Upper lobe of right lung (tissue), 1 donor: ENCODE results near the gene GPR101. TPM values are rescaled to one million over a fixed set of nuclear protein-coding genes. Genes with fewer than 3 reads are reported as not detected.

Experiments
- ATAC-seq: fragments of 200-7000 bp; cut with Tn5 transposase; one replicate; pipeline ENCODE4 v1.9.1; 2020; ENCODE audit warnings: mild to moderate bottlenecking, moderate library complexity
- DNase-seq: peaks from one replicate; pipeline ENCODE4 v3.0.0-alpha.2; 2020
- H3K27ac ChIP-seq: fragments of 200-600 bp; one replicate; pipeline ENCODE4 v1.8.0; 2022
- H3K27me3 ChIP-seq: fragments of 200-600 bp; one replicate; pipeline ENCODE4 v1.8.0; 2022; ENCODE audit warnings: mild to moderate bottlenecking
- H3K36me3 ChIP-seq: fragments of 200-600 bp; one replicate; pipeline ENCODE4 v1.8.0; 2022
- H3K4me1 ChIP-seq: fragments of 200-600 bp; one replicate; pipeline ENCODE4 v1.8.0; 2022
- H3K4me3 ChIP-seq: fragments of 200-600 bp; one replicate; pipeline ENCODE4 v1.8.0; 2022; ENCODE audit warnings: mild to moderate bottlenecking
- H3K9me3 ChIP-seq: fragments of 200-600 bp; one replicate; pipeline ENCODE4 v1.8.0; 2022
- intact Hi-C: fragments of 100-400 bp; cut with DNase I; formaldehyde crosslinking; loops from one replicate; pipeline ENCODE4 v1.11.0; 2022
- total RNA-seq: library from RNA; stranded (reverse); fragmentation: NEBNext Ultra II Directional; extraction: Animal tissue kit (Norgen Biotek cat#: 25700); gene quantifications from one replicate; pipeline ENCODE4 v1.2.1, GENCODE V29; 2021
- TF ChIP-seq, protein P1 (sequence below): fragments of 200-600 bp; IDR thresholded peaks from one replicate; pipeline ENCODE4 v1.8.0; 2022; ENCODE audit warnings: antibody characterized with exemption
- donor health status: DM: no; HTN: yes; CAD: no; lungs with severe emphysema.

GPR101 gene
- total RNA-seq, 1 donor from 2014 or later = not detected

DNA sequence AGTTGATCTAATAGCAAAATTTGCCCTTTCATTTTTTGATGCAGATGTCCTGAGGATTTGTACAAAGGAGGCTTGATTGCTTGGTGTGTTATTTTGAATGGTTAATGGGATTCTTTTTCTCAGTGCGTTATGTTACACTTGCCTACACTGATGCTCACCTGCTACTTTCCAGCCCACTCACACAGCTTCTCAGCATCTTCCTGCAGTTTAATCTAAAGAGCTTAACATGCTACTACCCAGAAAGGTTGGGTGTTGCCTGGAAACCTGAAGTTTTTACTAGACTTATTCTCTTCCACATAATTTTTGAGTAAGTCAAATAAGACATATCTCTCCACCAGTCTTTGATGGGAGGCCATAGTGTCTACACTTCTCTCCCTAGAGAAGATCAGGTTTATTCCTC is 9.9 kb upstream of the GPR101 start:
- intact Hi-C loops = no loop called here
- no peaks in the 10 kb centered on the region for H3K4me1 ChIP-seq
- ATAC-seq = no peak
- TF ChIP-seq, protein P1, sequence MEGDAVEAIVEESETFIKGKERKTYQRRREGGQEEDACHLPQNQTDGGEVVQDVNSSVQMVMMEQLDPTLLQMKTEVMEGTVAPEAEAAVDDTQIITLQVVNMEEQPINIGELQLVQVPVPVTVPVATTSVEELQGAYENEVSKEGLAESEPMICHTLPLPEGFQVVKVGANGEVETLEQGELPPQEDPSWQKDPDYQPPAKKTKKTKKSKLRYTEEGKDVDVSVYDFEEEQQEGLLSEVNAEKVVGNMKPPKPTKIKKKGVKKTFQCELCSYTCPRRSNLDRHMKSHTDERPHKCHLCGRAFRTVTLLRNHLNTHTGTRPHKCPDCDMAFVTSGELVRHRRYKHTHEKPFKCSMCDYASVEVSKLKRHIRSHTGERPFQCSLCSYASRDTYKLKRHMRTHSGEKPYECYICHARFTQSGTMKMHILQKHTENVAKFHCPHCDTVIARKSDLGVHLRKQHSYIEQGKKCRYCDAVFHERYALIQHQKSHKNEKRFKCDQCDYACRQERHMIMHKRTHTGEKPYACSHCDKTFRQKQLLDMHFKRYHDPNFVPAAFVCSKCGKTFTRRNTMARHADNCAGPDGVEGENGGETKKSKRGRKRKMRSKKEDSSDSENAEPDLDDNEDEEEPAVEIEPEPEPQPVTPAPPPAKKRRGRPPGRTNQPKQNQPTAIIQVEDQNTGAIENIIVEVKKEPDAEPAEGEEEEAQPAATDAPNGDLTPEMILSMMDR = no peak
- no peaks in the 10 kb centered on the region for H3K36me3 ChIP-seq
- no peak overlapping the region for H3K27ac ChIP-seq
- H3K9me3 ChIP-seq = no peaks in the 10 kb centered on the region
- H3K27me3 ChIP-seq = no peaks in the 10 kb centered on the region
- H3K4me3 ChIP-seq = no peak overlapping the region
- DNase-seq = no peak

DNA sequence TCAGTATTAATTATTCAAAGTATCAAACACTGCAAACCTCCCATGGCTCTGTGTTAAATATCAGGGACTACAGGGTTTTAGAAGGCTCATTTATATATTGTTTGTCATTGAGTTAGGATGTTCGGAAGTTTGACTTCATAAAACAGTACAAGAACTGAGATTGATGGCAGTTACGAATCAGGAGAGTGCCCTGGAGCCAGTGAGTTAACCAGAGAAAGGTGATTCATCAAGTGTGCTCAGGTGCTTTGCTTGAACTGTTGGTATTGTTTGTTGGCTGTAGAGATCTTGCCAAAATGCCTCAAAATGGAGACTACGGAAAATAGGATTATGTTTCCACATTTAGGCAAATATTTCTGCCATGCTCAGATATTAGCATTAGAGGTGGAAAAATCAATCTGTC is 7.5 kb upstream of the GPR101 start:
- ATAC-seq = no peak
- intact Hi-C loops = no loop called here

DNA sequence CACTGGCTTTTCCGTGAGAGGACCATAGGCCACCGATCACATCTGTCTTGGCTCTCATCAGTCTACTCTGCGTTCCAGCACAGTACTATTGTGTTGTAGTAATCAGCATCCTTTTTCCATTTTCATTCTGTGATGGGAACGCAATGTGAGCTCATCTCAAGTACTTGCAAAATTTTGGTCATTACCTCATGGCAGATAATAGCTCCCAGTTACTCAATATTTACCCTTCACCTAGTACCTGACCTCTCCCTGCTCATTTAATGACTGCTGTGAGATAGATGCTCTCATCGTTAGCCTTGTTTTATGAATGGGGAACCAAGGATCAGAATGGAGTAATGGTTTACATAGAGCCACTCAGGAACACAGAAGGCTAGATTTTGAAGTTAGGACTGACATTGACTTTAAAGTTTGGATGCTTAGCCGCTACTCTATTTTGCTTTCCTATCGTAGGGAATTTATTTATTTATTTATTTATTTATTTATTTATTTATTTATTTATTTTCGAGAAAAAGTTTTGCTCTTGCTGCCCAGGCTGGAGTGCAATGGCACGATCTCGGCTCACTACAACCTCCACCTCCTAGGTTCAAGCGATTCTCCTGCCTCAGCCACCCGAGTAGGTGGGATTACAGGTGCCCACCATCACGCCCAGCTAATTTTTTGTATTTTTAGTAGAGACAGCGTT is 6.5 kb upstream of the GPR101 start:
- ATAC-seq (no peak), DNase-seq (no peak)
- no peak overlapping the region for H3K27ac ChIP-seq
- H3K36me3 ChIP-seq = no peaks in the 10 kb centered on the region
- no peaks in the 10 kb centered on the region for H3K27me3 ChIP-seq
- TF ChIP-seq, protein P1 = no peak
- no peaks in the 10 kb centered on the region for H3K4me1 ChIP-seq
- intact Hi-C loops = no loop called here
- no peak overlapping the region for H3K4me3 ChIP-seq
- H3K9me3 ChIP-seq = no peaks in the 10 kb centered on the region

More for the DNA sequence above, 7.5 kb upstream of the GPR101 start:
- Histone ChIP-seq H3K27me3 (no peaks in the 10 kb centered on the region), H3K27ac (no peak overlapping the region), H3K36me3 (no peaks in the 10 kb centered on the region), H3K4me1 (no peaks in the 10 kb centered on the region), H3K4me3 (no peak overlapping the region), H3K9me3 (no peaks in the 10 kb centered on the region)
- TF ChIP-seq, protein P1 = no peak
- no peak for DNase-seq

DNA sequence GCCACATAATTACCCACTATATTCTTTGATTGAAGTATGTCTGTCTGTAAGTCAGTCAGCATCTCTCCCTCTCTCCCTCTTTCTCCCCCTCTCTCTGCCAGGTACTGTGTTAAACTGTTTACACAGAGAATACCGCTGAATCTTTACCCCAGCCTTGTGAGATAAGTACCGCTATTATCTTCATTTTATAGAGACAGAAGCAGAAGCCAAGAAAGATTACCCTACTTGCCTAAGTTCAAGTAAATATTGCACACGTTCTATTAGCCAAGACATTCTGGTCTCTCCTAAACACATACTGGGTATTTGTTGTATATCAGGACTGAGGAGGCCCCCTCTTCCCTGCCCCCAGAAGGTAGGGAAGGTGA is 695 bp upstream of the GPR101 start:
- TF ChIP-seq, protein P1 = no peak
- H3K27me3 ChIP-seq = peaks cover 24% of the 10 kb centered on the region

DNA sequence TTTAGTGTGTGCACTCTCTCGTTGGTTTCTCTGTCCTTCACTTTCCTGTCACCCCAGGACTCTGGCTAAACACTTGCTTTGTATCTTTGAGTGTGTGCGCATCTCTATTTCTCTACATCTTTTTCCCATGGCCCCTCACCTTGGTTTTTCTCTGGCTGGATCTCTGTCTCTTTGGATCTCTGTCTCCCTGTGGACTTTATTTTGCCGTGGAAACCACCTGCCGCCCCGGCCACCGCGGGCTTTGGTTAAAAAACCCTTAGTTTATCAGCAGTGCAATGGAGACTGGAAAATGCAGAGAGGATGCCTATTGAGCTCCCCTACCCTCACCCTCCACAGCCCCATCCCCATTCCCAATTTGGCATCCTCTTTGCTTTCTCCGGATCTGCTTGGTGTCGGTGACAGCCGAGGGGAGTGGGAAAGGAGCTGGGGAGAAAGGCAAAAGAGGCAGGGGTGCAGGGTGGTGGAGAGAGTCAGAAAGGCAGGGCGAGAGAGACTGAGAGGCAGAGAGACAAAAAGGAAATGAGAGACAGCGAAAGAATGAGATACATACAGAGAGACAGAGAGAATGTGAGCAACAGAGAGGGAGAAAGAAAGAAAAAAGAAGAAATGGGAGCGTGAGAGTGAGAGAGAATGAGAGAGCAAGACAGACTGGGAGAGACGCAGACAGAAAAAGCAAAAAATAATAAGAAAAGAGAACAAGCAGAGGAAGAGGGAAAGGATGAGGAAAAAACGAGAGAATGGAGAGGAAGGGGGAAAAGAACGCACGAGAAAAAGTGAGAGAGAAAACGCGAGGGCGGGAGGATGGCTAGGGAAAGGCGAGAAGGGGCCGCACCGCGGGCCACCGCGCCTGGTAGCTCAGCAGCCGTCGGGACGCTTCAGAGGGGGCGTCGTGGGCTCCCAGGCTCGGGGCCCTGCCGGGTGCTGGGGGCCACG is 688 bp downstream of the GPR101 start:
- TF ChIP-seq, protein P1 = no peak
- Histone ChIP-seq H3K27ac (no peak overlapping the region), H3K4me1 (no peaks in the 10 kb centered on the region), H3K36me3 (no peaks in the 10 kb centered on the region), H3K9me3 (no peaks in the 10 kb centered on the region), H3K4me3 (no peak overlapping the region), H3K27me3 (peaks cover 24% of the 10 kb centered on the region)
- ATAC-seq (no peak), DNase-seq (no peak)
- intact Hi-C loops = no loop called here

More for the DNA sequence above, 695 bp upstream of the GPR101 start:
- no peaks in the 10 kb centered on the region for H3K36me3 ChIP-seq
- no peak for ATAC-seq
- intact Hi-C loops = no loop called here
- no peaks in the 10 kb centered on the region for H3K4me1 ChIP-seq
- H3K9me3 ChIP-seq = no peaks in the 10 kb centered on the region
- no peak for DNase-seq
- no peak overlapping the region for H3K4me3 ChIP-seq
- no peak overlapping the region for H3K27ac ChIP-seq
